HepG2 (cell line): ENCODE measurements around the gene SMIM38. TPM values are rescaled to one million over a fixed set of nuclear protein-coding genes. Genes with fewer than 3 reads are reported as not detected.

Source experiments
- CCDC6 ChIP-seq: sonication (generic); formaldehyde crosslinking; IDR thresholded peaks from 2 replicates; pipeline ENCODE4 v1.8.1; 2022; ENCODE audit warnings: mild to moderate bottlenecking, missing genetic modification reagents, moderate library complexity
- CENPT ChIP-seq: sonication (generic); formaldehyde crosslinking; IDR thresholded peaks from 2 replicates; pipeline ENCODE4 v1.8.0; 2022; ENCODE audit warnings: low read depth, mild to moderate bottlenecking, moderate library complexity, missing genetic modification reagents
- DZIP1 ChIP-seq: sonication (generic); formaldehyde crosslinking; IDR thresholded peaks from 2 replicates; pipeline ENCODE4 v1.5.0; 2020; ENCODE audit warnings: mild to moderate bottlenecking, missing genetic modification reagents
- ERF ChIP-seq: IDR thresholded peaks from 2 replicates; pipeline ENCODE4 v1.6.1; 2018; ENCODE audit warnings: missing biosample characterization, missing genetic modification reagents
- FOXC1 ChIP-seq: sonication (generic); formaldehyde crosslinking; IDR thresholded peaks from 2 replicates; pipeline ENCODE4 v1.8.0; 2022; ENCODE audit warnings: mild to moderate bottlenecking, missing genetic modification reagents, borderline replicate concordance
- HDAC2 ChIP-seq: sonication (generic); formaldehyde crosslinking; IDR thresholded peaks from 2 replicates; pipeline ENCODE4 v1.4.0; 2020; ENCODE audit warnings: missing genetic modification reagents
- HES4 ChIP-seq: sonication (generic); formaldehyde crosslinking; IDR thresholded peaks from 2 replicates; pipeline ENCODE4 v1.9.0; 2021; ENCODE audit warnings: mild to moderate bottlenecking, missing genetic modification reagents, borderline replicate concordance
- HMGA1 ChIP-seq: sonication (generic); formaldehyde crosslinking; conservative IDR thresholded peaks from 2 replicates; pipeline ENCODE4 v1.4.0; 2020; ENCODE audit warnings: missing genetic modification reagents
- KDM2A ChIP-seq: sonication (generic); formaldehyde crosslinking; IDR thresholded peaks from 2 replicates; pipeline ENCODE4 v1.4.0; 2020; ENCODE audit warnings: low read depth, missing genetic modification reagents, borderline replicate concordance
- LRRFIP1 ChIP-seq: sonication (generic); formaldehyde crosslinking; conservative IDR thresholded peaks from 2 replicates; pipeline ENCODE4 v1.4.0; 2020; ENCODE audit warnings: missing genetic modification reagents
- MED13 ChIP-seq: sonication (generic); formaldehyde crosslinking; IDR thresholded peaks from 2 replicates; pipeline ENCODE4 v1.5.0; 2020; ENCODE audit warnings: missing genetic modification reagents
- MTF2 ChIP-seq: sonication (generic); formaldehyde crosslinking; IDR thresholded peaks from 2 replicates; pipeline ENCODE4 v1.5.0; 2020; ENCODE audit warnings: missing genetic modification reagents, borderline replicate concordance
- PHF21A ChIP-seq: sonication (generic); formaldehyde crosslinking; IDR thresholded peaks from 2 replicates; pipeline ENCODE4 v1.5.0; 2020; ENCODE audit warnings: mild to moderate bottlenecking, missing genetic modification reagents
- PHF5A ChIP-seq: IDR thresholded peaks from one replicate; pipeline ENCODE4 v1.6.1; 2018; ENCODE audit warnings: low read depth, missing genetic modification reagents; ENCODE audit not compliant: unreplicated experiment
- RBM22 ChIP-seq: fragments of 200-400 bp; formaldehyde crosslinking; optimal IDR thresholded peaks from 2 replicates; pipeline ENCODE3; 2017; ENCODE audit warnings: mild to moderate bottlenecking, low read length, moderate library complexity
- RELA ChIP-seq: sonication (generic); formaldehyde crosslinking; IDR thresholded peaks from 2 replicates; pipeline ENCODE4 v1.4.0; 2020; ENCODE audit warnings: missing genetic modification reagents
- SMARCE1 ChIP-seq: fragments of 450-650 bp; IDR thresholded peaks from 2 replicates; pipeline ENCODE4 v1.6.1; 2017; ENCODE audit warnings: borderline replicate concordance
- TFE3 ChIP-seq: IDR thresholded peaks from 2 replicates; pipeline ENCODE4 v1.6.1; 2016
- TMF1 ChIP-seq: sonication (generic); formaldehyde crosslinking; IDR thresholded peaks from 2 replicates; pipeline ENCODE4 v1.8.1; 2022; ENCODE audit warnings: low read depth, missing genetic modification reagents
- U2AF2 ChIP-seq: fragments of 200-400 bp; formaldehyde crosslinking; IDR thresholded peaks from 2 replicates; pipeline ENCODE4 v1.6.1; 2017; ENCODE audit warnings: low read depth, mild to moderate bottlenecking, low read length
- WIZ ChIP-seq: sonication (generic); formaldehyde crosslinking; IDR thresholded peaks from 2 replicates; pipeline ENCODE4 v1.5.1; 2020; ENCODE audit warnings: mild to moderate bottlenecking, missing genetic modification reagents
- YY1 ChIP-seq: IDR thresholded peaks from 2 replicates; pipeline ENCODE4 v1.6.1; 2011; ENCODE audit warnings: low read length, low read depth, moderate library complexity, mild to moderate bottlenecking; ENCODE audit not compliant: insufficient read depth, insufficient replicate concordance
- ZBTB21 ChIP-seq: sonication (generic); formaldehyde crosslinking; IDR thresholded peaks from 2 replicates; pipeline ENCODE4 v1.4.0; 2020; ENCODE audit warnings: missing genetic modification reagents
- ZFP36L2 ChIP-seq: sonication (generic); formaldehyde crosslinking; IDR thresholded peaks from 2 replicates; pipeline ENCODE4 v1.4.0; 2020; ENCODE audit warnings: missing genetic modification reagents
- ZNF296 ChIP-seq: sonication (generic); formaldehyde crosslinking; conservative IDR thresholded peaks from 2 replicates; pipeline ENCODE4 v1.5.0; 2020; ENCODE audit warnings: mild to moderate bottlenecking, missing genetic modification reagents
- ZNF30 ChIP-seq: sonication (generic); formaldehyde crosslinking; IDR thresholded peaks from 2 replicates; pipeline ENCODE4 v1.5.0; 2020; ENCODE audit warnings: mild to moderate bottlenecking, missing genetic modification reagents
- ZNF678 ChIP-seq: sonication (generic); formaldehyde crosslinking; IDR thresholded peaks from 2 replicates; pipeline ENCODE4 v1.4.0; 2020; ENCODE audit warnings: mild to moderate bottlenecking, missing genetic modification reagents
- polyA plus RNA-seq, 8 experiments: library from polyadenylated mRNA; depleted of rRNA in 3 of 8; stranded (reverse) in 7 of 8; unstranded in 1 of 8; fragments of >200 nt; fragmentation: Illumina TruSeq in 4 of 8; extraction: Trizol in 4 of 8; gene quantifications; 2 replicates each; pipeline versions ENCODE4 v1.2.1 to v1.2.3, GENCODE V29; 2011 to 2016; ENCODE audit warnings: low read depth in 4 of 8, missing spikeins in 1 of 8, mixed read lengths in 1 of 8; ENCODE audit not compliant: insufficient read depth in 1 of 8
- total RNA-seq, 5 experiments: library from RNA; depleted of rRNA; stranded (reverse); fragments of >200 nt; fragmentation: Illumina TruSeq; extraction: Trizol; gene quantifications; 2 replicates each; pipeline ENCODE4 v1.2.3, GENCODE V29; 2016; ENCODE audit warnings: low read depth in 1 of 5

SMIM38 gene
- total and polyA plus RNA-seq, 2 of the 13 experiments (the other 11 are each of a cell fraction or from before 2014, with no cell fraction given): 0.30 to 0.40 TPM

- TF ChIP-seq DZIP1 (CRISPR knock-in tag) (no peak), MTF2 (CRISPR knock-in tag) (no peak), HES4 (CRISPR knock-in tag) (no peak), TFE3 (CRISPR knock-in tag) (no peak), TMF1 (CRISPR knock-in tag) (no peak), CCDC6 (CRISPR knock-in tag) (no peak), YY1 (no peak), HDAC2 (CRISPR knock-in tag) (peak; percentile 55; the same call in 1 of the 2 replicates), ZNF678 (no peak), HMGA1 (CRISPR knock-in tag) (no peak), U2AF2 (no peak), KDM2A (CRISPR knock-in tag) (peak; percentile 70; the same call in 1 of the 2 replicates), ZBTB21 (no peak), RELA (CRISPR knock-in tag) (no peak), ZNF296 (CRISPR knock-in tag) (no peak), LRRFIP1 (CRISPR knock-in tag) (no peak), ERF (CRISPR knock-in tag) (0 out of 2 replicates have a peak, but pooled peaks have one; percentile 38), WIZ (CRISPR knock-in tag) (no peak), PHF21A (CRISPR knock-in tag) (no peak), MED13 (CRISPR knock-in tag) (no peak), RBM22 (no peak), SMARCE1 (no peak), ZFP36L2 (CRISPR knock-in tag) (no peak), PHF5A (CRISPR knock-in tag) (no peak), CENPT (CRISPR knock-in tag) (no peak), FOXC1 (CRISPR knock-in tag) (no peak), ZNF30 (CRISPR knock-in tag) (no peak)
Measured at GRCh38 chr11:69131644-69132300, 24.0 kb upstream of the SMIM38 start (continued).
